H7 (cell line): ENCODE data around the gene CPNE4. TPM values are rescaled to one million over a fixed set of nuclear protein-coding genes. Genes with fewer than 3 reads are reported as not detected.

ENCODE experiments used
- DNase-seq: peaks from one replicate; pipeline ENCODE4 v3.0.0; 2012
- H3K27me3 ChIP-seq: 2 replicates; pipeline ENCODE4 v1.6.0; 2011; ENCODE audit warnings: mild to moderate bottlenecking, low read length; ENCODE audit not compliant: control insufficient read depth, insufficient read depth
- H3K36me3 ChIP-seq: replicated peaks from 2 replicates; pipeline ENCODE4 v1.5.1; 2011; ENCODE audit warnings: low read length; ENCODE audit not compliant: control insufficient read depth, insufficient read depth
- H3K4me3 ChIP-seq: 2 replicates; pipeline ENCODE4 v1.5.1; 2011; ENCODE audit warnings: low read depth, mild to moderate bottlenecking, control low read depth, low read length, moderate library complexity; ENCODE audit not compliant: insufficient read depth
- total RNA-seq: library from RNA; depleted of rRNA; stranded (reverse); fragments of >200 nt; shearing (Covaris generic); gene quantifications from 2 replicates; pipeline ENCODE4 v1.2.3, GENCODE V29; 2014

Gene CPNE4
- total RNA-seq, 1 experiment from 2014 or later, result 0.83 TPM

DNA sequence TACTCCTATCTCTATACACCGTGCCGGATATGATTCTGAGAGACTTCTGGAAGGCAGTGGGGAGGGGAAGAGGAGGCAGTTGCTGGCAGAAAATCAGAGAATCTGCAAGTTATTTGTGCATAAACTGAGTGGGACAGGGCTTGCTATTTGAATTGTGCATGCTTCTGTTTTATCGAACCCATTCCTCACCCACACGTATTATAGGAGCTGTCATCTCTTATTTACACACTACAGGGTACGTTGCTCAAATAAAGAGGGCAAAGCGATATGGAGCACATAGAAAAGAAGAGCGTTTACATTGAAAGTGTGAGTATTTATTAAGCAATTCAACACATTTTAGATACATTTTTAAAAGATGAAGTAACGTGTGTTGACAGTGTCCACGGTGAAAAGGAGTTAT is 191.6 kb downstream of the CPNE4 start:
- no peak for DNase-seq
- H3K36me3 ChIP-seq, result no peaks in the 10 kb centered on the region
- H3K4me3 ChIP-seq, result no peak overlapping the region

GRCh38 chr3:131840156-131840797 is 194.5 kb downstream of the CPNE4 start:
- no peaks in the 10 kb centered on the region for H3K27me3 ChIP-seq
- DNase-seq, result no peak
- no peaks in the 10 kb centered on the region for H3K36me3 ChIP-seq
- H3K4me3 ChIP-seq, result no peak overlapping the region

More for the DNA sequence above, 191.6 kb downstream of the CPNE4 start:
- H3K27me3 ChIP-seq, result no peaks in the 10 kb centered on the region

- no peak overlapping the region for H3K4me3 ChIP-seq
- H3K27me3 ChIP-seq, result no peaks in the 10 kb centered on the region
- no peak for DNase-seq
- H3K36me3 ChIP-seq, result no peaks in the 10 kb centered on the region
Measured at GRCh38 chr3:131835906-131836305, 198.9 kb downstream of the CPNE4 start.

GRCh38 chr3:131831608-131832007 is 203.2 kb downstream of the CPNE4 start:
- Histone ChIP-seq H3K36me3 (no peaks in the 10 kb centered on the region), H3K27me3 (no peaks in the 10 kb centered on the region), H3K4me3 (no peak overlapping the region)
- no peak for DNase-seq

- Histone ChIP-seq H3K36me3 (no peaks in the 10 kb centered on the region), H3K4me3 (no peak overlapping the region), H3K27me3 (no peaks in the 10 kb centered on the region)
- no peak for DNase-seq
Measured at GRCh38 chr3:131821191-131821762, 213.5 kb downstream of the CPNE4 start.

DNA sequence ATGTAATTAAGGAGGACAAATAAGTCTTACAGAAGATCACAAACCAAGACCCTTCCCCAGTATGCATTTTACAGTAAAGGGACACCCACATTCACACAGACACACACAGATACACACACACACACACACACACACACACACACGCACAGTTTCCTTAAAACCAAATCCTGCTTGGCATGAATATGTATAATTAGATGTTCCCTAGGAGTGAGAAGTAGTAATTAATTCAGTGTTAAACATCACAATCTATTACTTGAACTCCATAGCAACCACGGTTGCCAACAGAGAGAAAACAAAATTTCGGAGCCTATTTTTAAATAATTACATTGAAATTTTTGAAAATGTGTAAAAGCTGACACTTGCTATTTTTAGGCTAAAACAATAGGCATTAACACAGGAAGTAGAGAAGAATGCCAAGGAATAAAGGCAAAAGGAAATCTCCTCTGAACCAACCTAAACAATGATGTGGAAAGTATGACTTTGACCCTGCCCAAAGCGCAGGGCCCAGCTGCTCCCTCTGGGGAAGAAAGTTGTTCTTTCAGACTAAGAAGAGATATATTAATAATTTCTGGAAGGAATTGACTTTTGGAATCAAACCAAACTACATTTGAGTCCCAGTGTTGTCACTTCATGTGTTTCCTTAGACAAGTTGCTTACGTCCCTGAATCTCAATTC is 215.3 kb downstream of the CPNE4 start:
- Histone ChIP-seq H3K4me3 (no peak overlapping the region), H3K27me3 (no peaks in the 10 kb centered on the region), H3K36me3 (no peaks in the 10 kb centered on the region)
- DNase-seq, result no peak

DNA sequence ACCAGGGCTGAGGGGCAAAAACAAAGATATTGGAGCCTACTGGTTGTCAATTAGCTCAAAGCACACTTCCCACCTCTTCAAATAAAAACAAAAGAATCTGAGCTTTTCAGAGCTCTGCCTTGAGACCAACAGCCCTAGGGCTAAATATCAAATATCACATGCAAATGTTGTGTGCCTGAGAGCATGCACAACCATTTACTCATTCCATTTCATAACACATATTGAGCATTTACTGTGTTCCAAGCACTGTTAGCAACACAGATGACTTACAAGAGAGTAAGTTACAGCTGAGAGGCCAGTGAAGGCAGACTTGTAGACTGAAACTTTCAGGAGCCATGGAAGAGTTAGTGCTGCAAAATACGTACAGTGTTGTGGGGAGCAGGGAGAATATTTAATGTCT is 222.4 kb downstream of the CPNE4 start:
- Histone ChIP-seq H3K36me3 (no peaks in the 10 kb centered on the region), H3K27me3 (no peaks in the 10 kb centered on the region), H3K4me3 (no peak overlapping the region)
- DNase-seq, result no peak

DNA sequence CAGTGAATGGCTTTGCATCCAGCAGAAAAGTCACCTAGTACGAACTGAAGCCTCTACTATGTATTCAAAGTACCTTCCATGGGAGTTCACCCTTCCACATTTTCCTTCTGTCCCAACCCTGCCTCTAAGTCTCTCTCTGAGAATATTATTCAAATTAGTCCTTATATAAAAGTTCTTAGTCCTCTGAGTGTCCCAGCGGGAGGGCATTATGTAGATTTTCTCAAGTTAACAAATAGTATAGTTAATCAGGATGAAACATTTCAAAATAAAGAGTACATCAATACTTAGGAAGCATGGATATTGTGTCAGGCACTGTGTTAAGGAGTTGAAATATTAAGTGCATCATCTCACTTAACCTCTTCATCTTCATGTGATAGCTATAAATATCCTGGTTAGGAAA is 223.3 kb downstream of the CPNE4 start:
- Histone ChIP-seq H3K27me3 (no peaks in the 10 kb centered on the region), H3K36me3 (no peaks in the 10 kb centered on the region), H3K4me3 (no peak overlapping the region)
- no peak for DNase-seq

- no peaks in the 10 kb centered on the region for H3K36me3 ChIP-seq
- H3K27me3 ChIP-seq, result no peaks in the 10 kb centered on the region
- DNase-seq, result no peak
- no peak overlapping the region for H3K4me3 ChIP-seq
Measured at GRCh38 chr3:131807822-131808221, 227.0 kb downstream of the CPNE4 start.

- Histone ChIP-seq H3K4me3 (no peak overlapping the region), H3K27me3 (no peaks in the 10 kb centered on the region), H3K36me3 (no peaks in the 10 kb centered on the region)
- no peak for DNase-seq
Measured at GRCh38 chr3:131806736-131807135, 228.1 kb downstream of the CPNE4 start.

GRCh38 chr3:131804565-131805133 is 230.2 kb downstream of the CPNE4 start:
- H3K36me3 ChIP-seq, result no peaks in the 10 kb centered on the region
- no peak for DNase-seq
- H3K27me3 ChIP-seq, result no peaks in the 10 kb centered on the region
- no peak overlapping the region for H3K4me3 ChIP-seq

DNA sequence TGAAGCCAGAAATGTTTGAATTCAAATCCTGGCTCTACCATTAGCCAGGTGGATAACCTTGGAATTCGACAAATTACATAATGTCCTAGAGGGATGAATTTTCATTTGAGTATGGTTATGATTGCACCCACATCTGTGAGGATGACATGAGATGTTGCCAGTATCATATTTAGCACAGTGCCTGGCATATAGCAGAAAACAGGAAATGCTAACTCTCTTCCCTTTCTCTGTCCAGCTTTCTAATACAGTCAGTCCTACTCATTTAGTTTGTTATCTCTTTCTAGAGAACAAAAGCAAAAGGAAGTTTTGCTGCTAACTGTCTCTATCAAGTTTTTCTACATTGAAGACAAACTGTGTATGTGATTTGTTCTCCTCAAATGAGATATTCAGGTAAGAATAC is 231.7 kb downstream of the CPNE4 start:
- Histone ChIP-seq H3K36me3 (no peaks in the 10 kb centered on the region), H3K27me3 (no peaks in the 10 kb centered on the region), H3K4me3 (no peak overlapping the region)
- no peak for DNase-seq

GRCh38 chr3:131802029-131802428 is 232.8 kb downstream of the CPNE4 start:
- H3K36me3 ChIP-seq, result no peaks in the 10 kb centered on the region

DNA sequence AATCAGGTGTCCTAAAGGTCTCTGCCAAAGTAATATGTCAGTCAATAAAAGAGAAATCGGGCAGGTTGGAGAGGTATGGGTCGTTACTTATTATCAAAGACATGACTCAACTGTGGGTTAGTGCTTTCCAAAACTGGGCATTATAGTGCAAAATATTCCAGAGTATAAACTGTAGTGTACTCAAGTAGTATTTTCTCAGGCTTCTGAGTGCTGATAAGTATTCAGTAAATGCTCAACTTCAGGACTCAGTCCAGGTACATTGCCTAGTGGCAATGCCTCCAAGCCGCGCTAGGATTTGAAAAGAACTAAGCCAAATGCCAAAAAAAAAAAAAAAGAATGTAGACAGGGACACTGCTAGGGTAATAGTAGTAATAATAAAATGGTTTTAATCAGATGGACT is 233.2 kb downstream of the CPNE4 start:
- Histone ChIP-seq H3K27me3 (no peaks in the 10 kb centered on the region), H3K4me3 (no peak overlapping the region), H3K36me3 (no peaks in the 10 kb centered on the region)
- DNase-seq, result no peak

More at GRCh38 chr3:131802029-131802428, 232.8 kb downstream of the CPNE4 start:
- Histone ChIP-seq H3K4me3 (no peak overlapping the region), H3K27me3 (no peaks in the 10 kb centered on the region)
- no peak for DNase-seq

DNA sequence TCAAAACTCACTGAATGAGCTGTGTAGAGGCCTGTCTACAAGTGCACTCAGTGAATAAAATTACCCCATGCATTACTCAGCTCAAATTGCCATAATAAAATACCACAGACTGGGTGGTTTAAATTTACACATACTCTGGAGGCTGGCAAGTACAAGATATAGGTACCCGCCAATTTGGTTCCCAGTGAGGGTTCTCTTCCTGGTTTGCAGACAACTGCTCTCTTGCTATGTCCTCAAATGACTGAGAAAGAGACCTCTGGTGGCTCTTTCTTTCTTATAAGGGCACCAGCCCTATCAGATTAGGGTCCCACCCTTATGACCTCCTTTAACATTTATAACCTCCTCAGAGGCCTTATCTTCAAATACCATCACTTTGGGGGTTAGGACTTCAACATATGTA is 237.0 kb downstream of the CPNE4 start:
- Histone ChIP-seq H3K36me3 (no peaks in the 10 kb centered on the region), H3K4me3 (no peak overlapping the region), H3K27me3 (no peaks in the 10 kb centered on the region)
- no peak for DNase-seq
